Measurements from ENCODE around the gene KRTAP17-1.
"Not testable (repeated sequence)": the region's sequence is repeated elsewhere in the genome, so short reads cannot be mapped to it uniquely, and the experiment has no call there.

The KRTAP17-1 gene

DNA sequence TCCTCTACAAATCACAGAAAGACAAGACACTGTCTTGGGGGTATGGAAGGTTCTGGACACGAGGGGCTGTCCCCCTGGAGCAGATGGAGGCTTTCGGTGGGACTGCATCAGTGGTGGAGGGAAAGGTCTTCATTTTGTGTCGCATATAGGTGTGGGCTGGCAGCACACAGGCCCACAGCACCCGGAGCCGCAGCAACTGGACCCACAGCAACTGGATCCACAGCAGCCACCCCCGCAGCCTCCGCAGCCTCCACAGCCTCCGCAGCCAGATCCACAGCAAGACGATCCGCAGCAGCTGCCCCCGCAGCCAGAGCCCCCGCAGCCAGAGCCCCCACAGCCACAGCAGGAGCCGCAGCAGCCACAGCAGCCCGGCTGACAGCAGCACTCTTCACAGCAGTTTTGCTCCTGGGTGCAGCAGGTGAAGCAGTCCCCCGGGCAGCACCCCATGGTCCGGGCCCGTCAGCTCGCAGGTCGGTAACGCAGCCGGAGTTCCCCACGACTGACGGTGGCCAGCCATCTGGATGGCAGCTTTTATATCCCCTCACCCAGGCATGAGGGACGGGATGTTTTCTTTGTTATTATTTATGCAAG is at the start of gene KRTAP17-1:
TSS of gene KRTAP17-1 (minus strand) at position 507 of the 591 bp plus-strand sequence. CDS start at position 447, 60 bp downstream.
- no peak for DNase-seq (ENCODE audit: low spot score)

DNA sequence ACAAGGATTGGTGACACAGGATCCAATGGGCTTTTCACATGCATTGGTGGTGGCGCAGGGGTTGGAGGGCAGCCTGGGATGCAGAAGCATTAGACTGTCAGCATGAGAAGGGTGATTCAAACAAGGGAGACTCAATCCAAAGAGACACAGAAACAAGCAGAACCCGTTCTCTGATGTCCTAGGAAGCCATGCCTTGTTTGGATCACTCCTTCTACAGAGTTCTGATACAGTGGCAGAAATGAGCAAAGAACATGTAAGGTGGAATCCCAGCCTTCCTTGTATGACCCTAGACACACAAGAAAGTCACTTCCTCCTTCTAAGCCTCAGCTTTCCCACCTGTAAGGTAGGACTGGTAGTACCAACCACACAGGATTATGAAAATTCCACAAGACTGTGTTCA is 48.4 kb upstream of the KRTAP17-1 start:
- no peak for DNase-seq (ENCODE audit: low spot score)

- no peak for DNase-seq (ENCODE audit: low spot score)
Observed at GRCh38 chr17:41360296-41360995, 44.9 kb upstream of the KRTAP17-1 start.

- DNase-seq (ENCODE audit: low spot score), result no peak
Observed at GRCh38 chr17:41354536-41354935, 39.0 kb upstream of the KRTAP17-1 start.

- DNase-seq (ENCODE audit: low spot score), result no peak
Observed at GRCh38 chr17:41352597-41353366, 37.3 kb upstream of the KRTAP17-1 start.

GRCh38 chr17:41351177-41351576 is 35.7 kb upstream of the KRTAP17-1 start:
- DNase-seq (ENCODE audit: low spot score), result no peak

DNA sequence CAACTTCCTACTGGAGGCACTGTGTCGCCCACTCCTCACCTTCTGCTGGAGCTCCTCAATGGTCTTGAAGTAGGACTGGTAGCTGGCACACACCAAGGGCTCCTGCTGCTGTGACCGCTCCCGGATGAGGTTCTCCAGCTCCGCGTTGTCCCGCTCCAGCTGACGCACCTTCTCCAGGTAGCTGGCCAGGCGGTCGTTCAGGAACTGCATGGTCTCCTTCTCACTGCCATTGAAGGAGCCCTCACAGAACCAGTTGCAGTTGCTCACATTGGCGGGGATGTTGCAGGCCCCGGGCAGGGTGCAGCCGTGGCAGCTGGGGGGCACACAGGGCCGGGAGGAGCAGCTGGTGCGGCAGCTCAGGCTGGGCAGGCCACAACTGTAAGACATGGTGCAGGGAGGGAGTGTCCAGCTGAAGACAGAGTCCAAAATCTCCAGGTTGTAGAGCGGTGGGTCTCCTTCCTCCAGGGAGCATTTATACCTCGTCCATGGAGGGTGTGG is 34.9 kb upstream of the KRTAP17-1 start, which contains the start of gene KRT33A:
TSS of gene KRT33A (minus strand) at position 448 of the 498 bp plus-strand sequence. CDS start at position 387, 61 bp downstream.
- not testable (repeated sequence) for DNase-seq (ENCODE audit: low spot score)

DNA sequence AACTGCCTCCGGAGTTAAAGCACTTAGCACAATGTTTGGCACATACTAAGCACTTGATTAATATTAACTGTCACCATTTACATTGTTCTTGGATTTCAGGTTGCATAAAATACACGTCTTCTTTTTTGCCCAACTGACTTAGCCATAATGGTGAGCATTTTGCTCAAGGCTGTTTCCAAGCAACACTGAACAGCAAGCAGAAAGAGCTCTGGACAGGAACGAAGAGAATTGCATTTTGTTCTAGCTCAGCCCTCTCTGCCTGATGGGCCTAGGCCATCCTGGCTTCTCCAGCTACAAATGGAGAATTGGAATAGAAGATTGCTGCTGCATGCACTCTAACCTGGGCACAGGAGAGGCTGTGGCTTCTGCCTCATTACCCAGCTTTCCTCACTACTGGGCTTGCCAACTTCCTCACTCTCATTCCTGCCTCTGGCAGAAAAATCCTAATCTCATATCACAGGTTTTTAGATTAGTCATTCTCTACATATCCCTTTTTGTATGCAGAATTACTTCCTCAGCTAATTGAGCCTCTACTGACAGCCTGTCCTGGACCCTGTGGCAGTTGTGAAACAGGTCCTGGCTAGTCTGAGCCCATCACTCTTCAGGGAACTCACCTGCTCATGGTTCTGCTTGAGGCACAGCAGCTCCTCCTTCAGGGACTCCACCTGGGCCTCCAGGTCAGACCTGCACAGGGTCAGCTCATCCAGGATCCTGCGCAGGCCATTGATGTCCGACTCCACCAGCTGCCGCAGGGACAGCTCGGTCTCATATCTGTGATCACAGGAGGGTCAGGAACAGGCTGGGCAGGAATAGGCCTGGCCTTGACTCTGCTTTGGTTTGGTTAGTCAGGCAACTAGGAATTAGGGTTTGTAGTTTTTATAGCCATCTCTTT is 32.6 kb upstream of the KRTAP17-1 start:
- no peak for DNase-seq (ENCODE audit: low spot score)

- DNase-seq (ENCODE audit: low spot score), result not testable (repeated sequence)
Observed at GRCh38 chr17:41346421-41346820, 30.9 kb upstream of the KRTAP17-1 start.

GRCh38 chr17:41345992-41346391 is 30.5 kb upstream of the KRTAP17-1 start:
- DNase-seq (ENCODE audit: low spot score), result no peak

GRCh38 chr17:41343029-41343428 is 27.5 kb upstream of the KRTAP17-1 start:
- DNase-seq (ENCODE audit: low spot score), result no peak

DNA sequence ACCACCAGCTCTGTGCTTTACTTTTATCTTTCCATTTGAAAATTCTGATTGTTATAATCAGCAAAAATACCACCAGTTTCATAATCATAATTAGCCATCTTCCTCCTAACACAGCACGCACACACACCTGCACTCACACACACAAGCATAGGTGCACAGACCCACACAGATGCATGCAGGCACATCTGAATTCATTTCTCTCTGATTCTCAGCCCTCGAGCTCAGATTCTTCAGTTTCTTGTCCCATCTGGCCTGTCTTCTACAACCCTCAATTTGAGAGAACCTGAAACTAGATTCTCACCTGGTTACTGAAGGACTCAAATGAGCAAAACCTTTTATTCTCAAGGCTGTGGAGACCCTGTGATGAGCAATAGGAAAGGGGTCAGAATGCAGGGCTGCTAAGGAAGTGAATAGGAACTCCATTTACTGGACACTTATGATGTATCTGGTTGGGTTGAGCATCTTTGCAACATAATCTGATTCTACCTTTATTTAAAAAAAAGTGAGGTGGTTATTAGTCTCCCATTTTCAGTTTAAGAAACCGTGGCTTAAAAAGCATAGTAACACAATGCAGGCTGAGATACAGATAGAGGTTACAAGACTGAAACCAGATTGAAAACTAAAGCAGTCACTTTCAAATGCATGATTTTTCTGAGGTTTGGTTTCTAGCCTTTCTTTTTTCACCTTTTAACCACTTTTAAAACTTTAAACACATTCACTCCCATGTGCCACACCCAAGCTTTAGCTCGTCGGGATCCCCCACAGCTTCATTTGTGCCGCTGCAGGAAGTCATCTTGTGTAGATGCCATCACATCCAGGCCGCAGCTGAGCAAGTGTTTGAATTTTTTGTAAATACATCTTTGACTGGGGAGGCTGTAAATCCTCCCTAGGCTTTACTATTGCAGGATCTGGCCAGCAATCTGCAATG is 25.7 kb upstream of the KRTAP17-1 start:
- DNase-seq (ENCODE audit: low spot score), result no peak

DNA sequence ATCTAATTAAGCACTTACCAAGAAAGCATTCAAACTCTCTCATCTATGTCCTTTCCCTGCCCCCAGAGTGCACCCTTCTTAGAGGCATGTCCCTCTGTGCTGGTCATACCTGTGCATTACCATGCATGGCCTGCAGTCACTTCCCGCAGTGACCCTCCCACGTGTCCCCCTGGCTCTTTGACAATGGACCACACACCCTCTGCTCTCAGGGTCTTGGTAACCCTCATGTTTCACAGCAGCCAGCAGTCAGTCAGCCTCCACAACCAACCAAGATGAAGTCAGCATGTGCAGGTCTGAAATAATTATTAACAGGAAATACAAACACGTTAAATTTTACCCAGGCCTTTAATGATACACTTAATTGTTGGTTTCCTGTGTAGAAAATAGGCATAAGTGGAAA is 25.0 kb upstream of the KRTAP17-1 start:
- no peak for DNase-seq (ENCODE audit: low spot score)

DNA sequence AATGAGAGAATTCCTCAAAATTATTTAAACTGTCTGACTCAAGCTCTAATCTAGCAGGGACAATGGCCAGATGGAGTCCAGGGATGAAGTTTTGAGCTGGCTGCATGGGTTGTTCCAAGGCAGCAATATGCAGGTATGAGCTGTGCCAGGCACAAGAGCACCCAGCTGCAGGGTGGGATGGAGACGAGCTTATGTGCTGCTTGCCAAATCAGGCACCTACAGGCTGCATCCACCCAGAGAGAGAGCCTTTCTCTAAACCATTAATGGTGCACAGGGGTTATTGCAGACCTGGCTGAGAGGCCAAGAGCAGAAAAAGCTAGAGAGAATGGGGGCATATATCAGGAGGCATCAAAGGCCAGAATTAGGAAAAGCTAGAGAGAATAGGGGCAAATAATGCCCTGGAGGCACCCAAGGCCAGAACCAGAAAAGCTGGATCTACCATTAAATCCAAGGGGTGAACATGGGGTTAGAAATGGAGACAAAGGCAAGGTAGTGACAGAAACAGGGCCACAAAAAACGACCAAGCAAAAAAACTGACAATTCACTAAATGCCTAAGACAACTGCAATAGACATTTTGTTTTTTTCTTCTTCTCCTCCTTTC is 24.2 kb upstream of the KRTAP17-1 start:
- no peak for DNase-seq (ENCODE audit: low spot score)

GRCh38 chr17:41338961-41339485 is 23.5 kb upstream of the KRTAP17-1 start:
- no peak for DNase-seq (ENCODE audit: low spot score)

GRCh38 chr17:41335747-41336146 is 20.2 kb upstream of the KRTAP17-1 start:
- DNase-seq (ENCODE audit: low spot score), result no peak

DNA sequence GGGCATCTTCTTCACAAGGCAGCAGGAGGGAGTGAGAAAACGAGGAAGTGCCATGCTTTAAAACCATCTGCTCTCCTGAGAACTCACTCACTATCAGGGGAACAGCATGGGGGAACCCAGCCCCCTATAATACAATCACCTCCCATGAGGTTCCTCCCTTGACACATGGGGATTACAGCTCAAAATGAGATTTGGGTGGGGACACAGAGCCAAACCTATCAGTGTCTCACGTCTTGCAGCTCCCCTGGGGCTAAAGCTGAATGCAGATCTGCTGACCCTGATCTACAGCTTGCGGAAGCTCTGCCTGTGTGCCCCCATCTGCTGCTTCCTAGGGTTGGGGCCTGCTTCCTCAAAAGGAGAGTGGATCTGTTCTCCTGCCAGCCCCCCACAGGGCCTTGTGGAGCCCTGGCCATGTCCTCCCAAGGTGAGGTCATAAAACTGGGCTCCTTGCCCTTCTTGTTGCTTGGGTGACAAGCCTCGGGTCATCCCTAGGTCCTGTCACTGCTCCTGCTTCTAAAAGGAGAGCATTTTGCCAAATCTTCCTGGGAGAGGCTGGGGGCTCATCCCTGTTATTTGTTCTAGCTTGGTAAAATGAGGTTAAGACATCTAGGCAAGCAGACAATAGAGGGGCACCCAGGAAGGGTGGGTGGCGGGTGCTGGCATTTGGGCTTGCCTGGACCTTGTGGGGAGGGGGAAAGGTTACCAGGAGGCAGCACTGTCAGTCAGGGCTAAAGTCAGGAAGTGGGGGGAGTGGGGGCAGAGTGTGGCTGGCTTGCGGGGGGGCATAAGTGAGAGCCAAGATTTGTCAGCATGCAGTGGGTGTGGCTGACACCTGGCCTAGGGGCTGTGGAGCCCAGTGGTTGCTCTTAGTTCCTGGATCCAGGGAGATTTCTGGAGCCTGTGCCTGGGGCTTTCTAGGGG is 19.1 kb upstream of the KRTAP17-1 start:
- DNase-seq (ENCODE audit: low spot score), result no peak

DNA sequence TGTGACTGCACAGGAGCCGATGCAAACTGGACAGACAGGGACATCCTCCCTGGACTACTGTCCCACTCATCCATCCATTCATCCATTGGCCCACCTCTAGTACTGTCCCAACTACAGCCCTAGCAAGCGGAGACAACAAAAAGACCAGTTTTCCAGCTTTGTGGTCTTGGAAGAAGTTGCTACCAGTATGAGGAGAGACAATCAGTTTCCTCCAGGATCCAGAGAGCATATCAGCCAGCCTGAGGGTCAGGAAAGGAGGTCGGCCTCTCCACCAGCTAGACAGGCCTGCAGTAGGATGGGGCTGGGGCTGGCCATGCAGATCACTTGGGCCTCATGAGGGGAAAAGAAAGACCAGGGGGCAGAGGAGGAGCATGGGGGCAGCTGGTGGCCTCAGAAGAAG is 18.3 kb upstream of the KRTAP17-1 start:
- DNase-seq (ENCODE audit: low spot score), result no peak

DNA sequence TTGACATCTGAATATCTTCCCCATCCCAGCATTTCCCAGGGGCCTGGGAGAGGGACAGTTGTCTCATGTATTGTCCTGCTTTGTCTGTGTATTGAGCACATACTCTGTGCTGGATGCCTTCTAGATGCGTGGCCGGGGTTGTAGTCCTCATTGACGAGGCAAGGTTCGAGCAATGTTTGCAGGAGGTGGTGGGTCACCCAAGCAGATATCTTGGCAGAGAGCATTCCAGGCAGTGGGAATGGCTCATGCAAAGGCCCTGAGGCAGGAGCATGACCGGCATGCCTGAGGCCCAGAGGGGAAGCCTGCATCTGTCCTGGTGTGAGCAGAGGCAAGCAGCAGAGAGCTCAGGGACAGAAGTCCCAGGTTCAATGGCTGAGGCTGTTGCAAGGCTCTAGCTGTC is 17.6 kb upstream of the KRTAP17-1 start:
- no peak for DNase-seq (ENCODE audit: low spot score)

Data from globus pallidus (tissue), 1 donor.